ENCODE data around the gene TACC2. TPM values are rescaled to one million over a fixed set of nuclear protein-coding genes. Genes with fewer than 3 reads are reported as not detected.
A peak's percentile ranks its signal among the peaks of the same experiment; 100 is the strongest.

The TACC2 gene
- total and polyA plus RNA-seq, 2 experiments from 2014 or later = 30.8 to 35.9 TPM

- TF ChIP-seq, protein P1, sequence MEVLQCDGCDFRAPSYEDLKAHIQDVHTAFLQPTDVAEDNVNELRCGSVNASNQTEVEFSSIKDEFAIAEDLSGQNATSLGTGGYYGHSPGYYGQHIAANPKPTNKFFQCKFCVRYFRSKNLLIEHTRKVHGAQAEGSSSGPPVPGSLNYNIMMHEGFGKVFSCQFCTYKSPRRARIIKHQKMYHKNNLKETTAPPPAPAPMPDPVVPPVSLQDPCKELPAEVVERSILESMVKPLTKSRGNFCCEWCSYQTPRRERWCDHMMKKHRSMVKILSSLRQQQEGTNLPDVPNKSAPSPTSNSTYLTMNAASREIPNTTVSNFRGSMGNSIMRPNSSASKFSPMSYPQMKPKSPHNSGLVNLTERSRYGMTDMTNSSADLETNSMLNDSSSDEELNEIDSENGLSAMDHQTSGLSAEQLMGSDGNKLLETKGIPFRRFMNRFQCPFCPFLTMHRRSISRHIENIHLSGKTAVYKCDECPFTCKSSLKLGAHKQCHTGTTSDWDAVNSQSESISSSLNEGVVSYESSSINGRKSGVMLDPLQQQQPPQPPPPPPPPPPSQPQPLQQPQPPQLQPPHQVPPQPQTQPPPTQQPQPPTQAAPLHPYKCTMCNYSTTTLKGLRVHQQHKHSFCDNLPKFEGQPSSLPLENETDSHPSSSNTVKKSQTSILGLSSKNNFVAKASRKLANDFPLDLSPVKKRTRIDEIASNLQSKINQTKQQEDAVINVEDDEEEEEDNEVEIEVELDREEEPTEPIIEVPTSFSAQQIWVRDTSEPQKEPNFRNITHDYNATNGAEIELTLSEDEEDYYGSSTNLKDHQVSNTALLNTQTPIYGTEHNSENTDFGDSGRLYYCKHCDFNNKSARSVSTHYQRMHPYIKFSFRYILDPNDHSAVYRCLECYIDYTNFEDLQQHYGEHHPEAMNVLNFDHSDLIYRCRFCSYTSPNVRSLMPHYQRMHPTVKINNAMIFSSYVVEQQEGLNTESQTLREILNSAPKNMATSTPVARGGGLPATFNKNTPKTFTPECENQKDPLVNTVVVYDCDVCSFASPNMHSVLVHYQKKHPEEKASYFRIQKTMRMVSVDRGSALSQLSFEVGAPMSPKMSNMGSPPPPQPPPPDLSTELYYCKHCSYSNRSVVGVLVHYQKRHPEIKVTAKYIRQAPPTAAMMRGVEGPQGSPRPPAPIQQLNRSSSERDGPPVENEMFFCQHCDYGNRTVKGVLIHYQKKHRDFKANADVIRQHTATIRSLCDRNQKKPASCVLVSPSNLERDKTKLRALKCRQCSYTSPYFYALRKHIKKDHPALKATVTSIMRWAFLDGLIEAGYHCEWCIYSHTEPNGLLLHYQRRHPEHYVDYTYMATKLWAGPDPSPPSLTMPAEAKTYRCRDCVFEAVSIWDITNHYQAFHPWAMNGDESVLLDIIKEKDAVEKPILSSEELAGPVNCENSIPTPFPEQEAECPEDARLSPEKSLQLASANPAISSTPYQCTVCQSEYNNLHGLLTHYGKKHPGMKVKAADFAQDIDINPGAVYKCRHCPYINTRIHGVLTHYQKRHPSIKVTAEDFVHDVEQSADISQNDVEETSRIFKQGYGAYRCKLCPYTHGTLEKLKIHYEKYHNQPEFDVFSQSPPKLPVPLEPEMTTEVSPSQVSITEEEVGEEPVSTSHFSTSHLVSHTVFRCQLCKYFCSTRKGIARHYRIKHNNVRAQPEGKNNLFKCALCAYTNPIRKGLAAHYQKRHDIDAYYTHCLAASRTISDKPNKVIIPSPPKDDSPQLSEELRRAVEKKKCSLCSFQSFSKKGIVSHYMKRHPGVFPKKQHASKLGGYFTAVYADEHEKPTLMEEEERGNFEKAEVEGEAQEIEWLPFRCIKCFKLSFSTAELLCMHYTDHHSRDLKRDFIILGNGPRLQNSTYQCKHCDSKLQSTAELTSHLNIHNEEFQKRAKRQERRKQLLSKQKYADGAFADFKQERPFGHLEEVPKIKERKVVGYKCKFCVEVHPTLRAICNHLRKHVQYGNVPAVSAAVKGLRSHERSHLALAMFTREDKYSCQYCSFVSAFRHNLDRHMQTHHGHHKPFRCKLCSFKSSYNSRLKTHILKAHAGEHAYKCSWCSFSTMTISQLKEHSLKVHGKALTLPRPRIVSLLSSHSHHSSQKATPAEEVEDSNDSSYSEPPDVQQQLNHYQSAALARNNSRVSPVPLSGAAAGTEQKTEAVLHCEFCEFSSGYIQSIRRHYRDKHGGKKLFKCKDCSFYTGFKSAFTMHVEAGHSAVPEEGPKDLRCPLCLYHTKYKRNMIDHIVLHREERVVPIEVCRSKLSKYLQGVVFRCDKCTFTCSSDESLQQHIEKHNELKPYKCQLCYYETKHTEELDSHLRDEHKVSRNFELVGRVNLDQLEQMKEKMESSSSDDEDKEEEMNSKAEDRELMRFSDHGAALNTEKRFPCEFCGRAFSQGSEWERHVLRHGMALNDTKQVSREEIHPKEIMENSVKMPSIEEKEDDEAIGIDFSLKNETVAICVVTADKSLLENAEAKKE (CRISPR knock-in tag; IDR thresholded peaks at IDR 0.05) = no peak
- TF ChIP-seq ETS1 (IDR thresholded peaks at IDR 0.05) = no peak
- no peak for TF ChIP-seq NANOG (IDR thresholded peaks at IDR 0.05; ENCODE audit: borderline replicate concordance)
These were observed 172.8 kb downstream of the TACC2 start (continued) for GRCh38 chr10:122161795-122162194.

DNA sequence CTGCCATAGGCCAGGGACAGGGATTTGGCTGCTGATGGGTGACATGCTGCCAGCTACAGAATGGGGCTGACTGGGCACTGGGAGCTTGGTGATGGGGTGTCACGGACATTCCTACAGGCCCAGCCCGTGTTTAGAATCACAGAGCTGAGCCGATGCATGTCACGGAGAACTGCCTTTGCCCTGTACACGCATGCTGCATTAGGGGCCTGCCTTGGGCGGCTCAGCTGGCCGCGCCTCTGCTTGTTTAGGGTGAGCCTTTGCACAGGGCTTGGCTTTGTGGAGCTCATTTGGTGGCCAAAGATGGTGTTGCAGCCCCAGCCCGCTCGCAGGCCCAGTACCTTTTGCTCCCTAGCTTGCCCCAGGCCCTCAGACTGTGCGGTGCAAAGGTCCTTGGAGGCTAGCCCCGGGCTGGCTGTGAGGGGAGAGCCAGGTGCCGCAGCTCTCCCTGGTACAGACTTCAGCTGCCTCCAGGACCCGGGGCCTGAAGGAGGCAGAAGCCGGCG lies 173.8 kb downstream of the TACC2 start:
- Mint-ChIP-seq H3K4me3 (peak overlapping the region; percentile 79), H3K4me1 (peaks cover 73% of the 10 kb centered on the region), H3K27me3 (ENCODE audit: insufficient read depth, low read depth, poor library complexity) (peaks cover 39% of the 10 kb centered on the region), H3K36me3 (ENCODE audit: low read depth) (peaks cover 9% of the 10 kb centered on the region; the same call in 2 of the 3 replicates), H3K9me3 (no peaks in the 10 kb centered on the region), H3K27ac (peak overlapping the region; percentile 86; the same call in 1 of the 2 replicates)
- Histone ChIP-seq H3K36me3 (ENCODE audit: insufficient read depth) (no peaks in the 10 kb centered on the region), H3K79me2 (replicated peaks; ENCODE audit: insufficient read depth) (peaks cover 46% of the 10 kb centered on the region), H3K27ac (ENCODE audit: low read depth) (peak overlapping the region; percentile 90), H3F3A (replicated peaks; ENCODE audit: low read depth) (peaks cover 15% of the 10 kb centered on the region), H4K20me1 (replicated peaks; ENCODE audit: insufficient read depth) (peaks cover 27% of the 10 kb centered on the region), H2AFZ (no peak overlapping the region; the same call in 1 of the 2 replicates), H3K27me3 (ENCODE audit: insufficient read depth) (peaks cover 6% of the 10 kb centered on the region), H3K4me3 (peak overlapping the region; percentile 96), H3K4me1 (ENCODE audit: insufficient read depth) (peaks cover 55% of the 10 kb centered on the region), H3K9me2 (ENCODE audit: insufficient read depth) (no peaks in the 10 kb centered on the region), H3K4me2 (peak overlapping the region; percentile 100)
- ATAC-seq = peak; percentile 72
- peak; percentile 74 for DNase-seq (ENCODE audit: low spot score)
- TF ChIP-seq CTCF (conservative IDR thresholded peaks at IDR 0.05; ENCODE audit: low read depth in 2 of 2) (0 out of 4 replicates have a peak, but pooled peaks of 1 of the 2 experiments have one; percentile 27), EZH2 (IDR thresholded peaks at IDR 0.05; ENCODE audit: low read depth, unreplicated experiment) (no peak)
